ENCODE results near the gene ADARB2.

DNA sequence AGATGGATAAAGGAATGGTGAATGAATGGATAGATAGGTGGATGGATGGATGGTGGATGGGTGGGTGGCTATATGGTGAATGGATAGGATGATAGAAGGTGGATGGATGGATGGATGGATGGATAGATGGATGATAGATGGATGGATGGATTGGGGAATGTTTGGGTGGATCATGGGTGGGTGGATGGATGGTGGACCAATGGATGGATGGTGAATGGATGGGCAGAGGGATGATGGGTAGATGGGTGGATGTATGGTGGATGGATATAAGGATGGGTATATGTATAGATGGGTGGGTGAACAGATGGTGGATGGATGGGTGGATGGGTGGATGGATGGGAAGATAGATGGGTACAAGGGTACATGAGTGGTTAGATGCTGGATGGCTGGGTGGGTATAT, 322.4 kb downstream of the ADARB2 start:
- TF ChIP-seq, protein P1, sequence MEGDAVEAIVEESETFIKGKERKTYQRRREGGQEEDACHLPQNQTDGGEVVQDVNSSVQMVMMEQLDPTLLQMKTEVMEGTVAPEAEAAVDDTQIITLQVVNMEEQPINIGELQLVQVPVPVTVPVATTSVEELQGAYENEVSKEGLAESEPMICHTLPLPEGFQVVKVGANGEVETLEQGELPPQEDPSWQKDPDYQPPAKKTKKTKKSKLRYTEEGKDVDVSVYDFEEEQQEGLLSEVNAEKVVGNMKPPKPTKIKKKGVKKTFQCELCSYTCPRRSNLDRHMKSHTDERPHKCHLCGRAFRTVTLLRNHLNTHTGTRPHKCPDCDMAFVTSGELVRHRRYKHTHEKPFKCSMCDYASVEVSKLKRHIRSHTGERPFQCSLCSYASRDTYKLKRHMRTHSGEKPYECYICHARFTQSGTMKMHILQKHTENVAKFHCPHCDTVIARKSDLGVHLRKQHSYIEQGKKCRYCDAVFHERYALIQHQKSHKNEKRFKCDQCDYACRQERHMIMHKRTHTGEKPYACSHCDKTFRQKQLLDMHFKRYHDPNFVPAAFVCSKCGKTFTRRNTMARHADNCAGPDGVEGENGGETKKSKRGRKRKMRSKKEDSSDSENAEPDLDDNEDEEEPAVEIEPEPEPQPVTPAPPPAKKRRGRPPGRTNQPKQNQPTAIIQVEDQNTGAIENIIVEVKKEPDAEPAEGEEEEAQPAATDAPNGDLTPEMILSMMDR (IDR thresholded peaks at IDR 0.05; ENCODE audit: insufficient read depth, low read length), result no peak
- TF ChIP-seq SPI1 (IDR thresholded peaks at IDR 0.05; ENCODE audit: borderline replicate concordance, low read depth) (no peak), POLR2AphosphoS5 (IDR thresholded peaks at IDR 0.05; ENCODE audit: low read depth) (no peak), GABPA (IDR thresholded peaks at IDR 0.05; ENCODE audit: low read depth) (no peak)

Data from HL-60 (cell line).